Thoracic aorta (tissue), 2 donors: ENCODE measurements around the gene EPHB2. TPM values are rescaled to one million over a fixed set of nuclear protein-coding genes. Genes with fewer than 3 reads are reported as not detected.

Source experiments
- ATAC-seq: fragments of 150-250 bp; one replicate; pipeline ENCODE4 v1.8.0; 2017; ENCODE audit warnings: low read depth; ENCODE audit not compliant: insufficient number of reproducible peaks, low FRiP score
- DNase-seq: peaks from one replicate; pipeline ENCODE4 v3.0.0-alpha.2; 2020; ENCODE audit warnings: low spot score
- H3K27ac ChIP-seq, 2 donors: fragments of 200-600 bp; sonication (generic); 1 replicate in 1 of 2; 2 replicates in 1 of 2; pipeline ENCODE4 v1.5.1; 2016; ENCODE audit warnings: mild to moderate bottlenecking in 2 of 2, moderate library complexity in 2 of 2
- H3K27me3 ChIP-seq: fragments of 200-600 bp; sonication (generic); replicated peaks from 2 replicates; pipeline ENCODE4 v1.6.0; 2016; ENCODE audit warnings: mild to moderate bottlenecking; ENCODE audit not compliant: insufficient read depth
- H3K36me3 ChIP-seq: fragments of 200-600 bp; sonication (generic); one replicate; pipeline ENCODE4 v1.5.1; 2016
- H3K4me1 ChIP-seq, 2 donors: fragments of 200-600 bp; sonication (generic); 1 replicate in 1 of 2; 2 replicates in 1 of 2; pipeline versions ENCODE4 v1.5.1 to v1.6.0; 2016; ENCODE audit warnings: low read depth in 2 of 2, mild to moderate bottlenecking in 1 of 2; ENCODE audit not compliant: control insufficient read depth in 1 of 2
- H3K4me3 ChIP-seq: fragments of 200-600 bp; sonication (generic); 2 replicates; pipeline ENCODE4 v1.5.1; 2016; ENCODE audit warnings: mild to moderate bottlenecking
- H3K9me3 ChIP-seq: fragments of 200-600 bp; sonication (generic); 2 replicates; pipeline ENCODE4 v1.5.1; 2016
- total RNA-seq, 2 donors: library from RNA; depleted of rRNA; stranded (reverse); fragments of >200 nt; gene quantifications; one replicate each; pipeline versions ENCODE4 v1.1.0 to v1.2.3, GENCODE V29; 2016
- TF ChIP-seq, protein P1 (sequence below): fragments of 200-600 bp; sonication (generic); IDR thresholded peaks from one replicate; pipeline ENCODE4 v1.5.1; 2019; ENCODE audit warnings: antibody characterized with exemption

The EPHB2 gene
- total RNA-seq, 2 donors from 2014 or later: 9.3 to 10.0 TPM

GRCh38 chr1:22903113-22903512, 192.5 kb downstream of the EPHB2 start:
- no peak for DNase-seq
- H3K27me3 ChIP-seq: no peaks in the 10 kb centered on the region
- H3K36me3 ChIP-seq: no peaks in the 10 kb centered on the region
- H3K4me3 ChIP-seq: no peak overlapping the region
- TF ChIP-seq, protein P1, sequence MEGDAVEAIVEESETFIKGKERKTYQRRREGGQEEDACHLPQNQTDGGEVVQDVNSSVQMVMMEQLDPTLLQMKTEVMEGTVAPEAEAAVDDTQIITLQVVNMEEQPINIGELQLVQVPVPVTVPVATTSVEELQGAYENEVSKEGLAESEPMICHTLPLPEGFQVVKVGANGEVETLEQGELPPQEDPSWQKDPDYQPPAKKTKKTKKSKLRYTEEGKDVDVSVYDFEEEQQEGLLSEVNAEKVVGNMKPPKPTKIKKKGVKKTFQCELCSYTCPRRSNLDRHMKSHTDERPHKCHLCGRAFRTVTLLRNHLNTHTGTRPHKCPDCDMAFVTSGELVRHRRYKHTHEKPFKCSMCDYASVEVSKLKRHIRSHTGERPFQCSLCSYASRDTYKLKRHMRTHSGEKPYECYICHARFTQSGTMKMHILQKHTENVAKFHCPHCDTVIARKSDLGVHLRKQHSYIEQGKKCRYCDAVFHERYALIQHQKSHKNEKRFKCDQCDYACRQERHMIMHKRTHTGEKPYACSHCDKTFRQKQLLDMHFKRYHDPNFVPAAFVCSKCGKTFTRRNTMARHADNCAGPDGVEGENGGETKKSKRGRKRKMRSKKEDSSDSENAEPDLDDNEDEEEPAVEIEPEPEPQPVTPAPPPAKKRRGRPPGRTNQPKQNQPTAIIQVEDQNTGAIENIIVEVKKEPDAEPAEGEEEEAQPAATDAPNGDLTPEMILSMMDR: no peak
- H3K27ac ChIP-seq: no peak overlapping the region
- no peak for ATAC-seq
- H3K9me3 ChIP-seq: no peaks in the 10 kb centered on the region
- no peaks in the 10 kb centered on the region for H3K4me1 ChIP-seq

DNA sequence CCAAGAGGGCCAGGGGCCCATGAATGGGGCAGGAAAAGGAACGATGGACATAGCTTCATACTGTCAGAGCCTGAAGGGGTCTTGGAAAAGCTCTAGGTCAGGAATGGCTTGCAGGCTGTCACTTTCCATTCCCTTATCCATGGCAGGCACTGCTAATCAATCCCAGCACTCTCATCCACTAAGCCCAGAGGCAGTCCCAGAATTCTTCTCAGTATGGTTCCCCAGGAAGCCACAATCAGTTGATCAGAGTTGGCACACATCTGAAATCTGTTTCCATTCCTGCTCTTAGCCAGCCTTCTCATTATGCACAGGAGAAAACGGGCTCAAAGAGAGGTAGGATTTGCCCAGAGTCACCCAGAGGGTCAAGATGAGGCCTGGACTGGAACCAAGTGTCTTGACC, 196.3 kb downstream of the EPHB2 start:
- Histone ChIP-seq H3K36me3 (no peaks in the 10 kb centered on the region), H3K27me3 (no peaks in the 10 kb centered on the region), H3K27ac (no peak overlapping the region), H3K4me3 (no peak overlapping the region), H3K9me3 (no peaks in the 10 kb centered on the region), H3K4me1 (no peaks in the 10 kb centered on the region)
- DNase-seq: no peak
- TF ChIP-seq, protein P1: no peak
- ATAC-seq: no peak

DNA sequence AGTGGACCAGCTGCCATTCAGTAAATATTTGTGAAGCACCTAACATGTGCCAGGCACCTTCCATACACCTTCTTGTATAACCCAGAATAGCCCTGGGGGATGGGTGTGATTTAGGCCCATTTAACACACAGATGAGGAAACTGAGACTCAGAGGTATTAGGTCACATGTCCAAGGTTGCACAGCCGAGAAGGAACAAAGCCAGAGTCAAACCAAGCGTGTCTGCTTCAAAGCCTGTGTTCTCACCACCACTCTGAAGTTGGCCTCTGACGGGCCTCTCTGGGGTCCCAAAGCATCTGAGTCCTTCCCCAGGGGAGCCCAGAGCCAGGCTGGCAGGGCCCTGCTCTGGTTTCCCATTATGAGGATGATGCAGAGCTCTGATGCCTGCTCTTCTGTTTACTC, 196.9 kb downstream of the EPHB2 start:
- no peak for DNase-seq
- H3K27me3 ChIP-seq: no peaks in the 10 kb centered on the region
- H3K27ac ChIP-seq: no peak overlapping the region
- no peak overlapping the region for H3K4me3 ChIP-seq
- H3K4me1 ChIP-seq: no peaks in the 10 kb centered on the region
- ATAC-seq: no peak
- H3K9me3 ChIP-seq: no peaks in the 10 kb centered on the region
- TF ChIP-seq, protein P1: no peak
- no peaks in the 10 kb centered on the region for H3K36me3 ChIP-seq

DNA sequence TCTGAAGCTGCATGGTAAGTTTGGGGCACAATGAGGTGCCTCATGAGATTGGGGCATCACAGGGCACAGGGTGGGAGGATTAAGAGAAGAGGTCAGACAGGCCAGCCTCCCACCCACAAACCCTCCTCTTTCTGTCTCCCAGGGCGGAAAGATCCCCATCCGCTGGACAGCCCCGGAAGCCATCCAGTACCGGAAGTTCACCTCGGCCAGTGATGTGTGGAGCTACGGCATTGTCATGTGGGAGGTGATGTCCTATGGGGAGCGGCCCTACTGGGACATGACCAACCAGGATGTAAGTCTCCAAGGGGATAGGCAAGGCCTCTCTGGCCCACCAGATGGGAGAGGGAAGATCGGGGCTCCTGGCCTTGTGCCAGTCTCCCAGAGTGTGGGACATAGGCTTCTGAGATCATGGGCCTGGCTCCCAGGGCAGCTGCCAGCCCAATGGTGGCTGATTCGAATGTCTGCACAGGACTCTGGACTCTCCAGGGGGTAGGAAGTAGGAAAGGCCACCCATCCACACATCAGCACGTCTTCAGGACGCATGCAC, 198.3 kb downstream of the EPHB2 start:
- ATAC-seq (no peak), DNase-seq (no peak)
- peaks cover 0 to 6% of the 10 kb centered on the region in 2 donors for H3K4me1 ChIP-seq
- no peak overlapping the region for H3K27ac ChIP-seq
- H3K9me3 ChIP-seq: no peaks in the 10 kb centered on the region
- TF ChIP-seq, protein P1: no peak
- no peaks in the 10 kb centered on the region for H3K36me3 ChIP-seq
- no peak overlapping the region for H3K4me3 ChIP-seq
- H3K27me3 ChIP-seq: no peaks in the 10 kb centered on the region

DNA sequence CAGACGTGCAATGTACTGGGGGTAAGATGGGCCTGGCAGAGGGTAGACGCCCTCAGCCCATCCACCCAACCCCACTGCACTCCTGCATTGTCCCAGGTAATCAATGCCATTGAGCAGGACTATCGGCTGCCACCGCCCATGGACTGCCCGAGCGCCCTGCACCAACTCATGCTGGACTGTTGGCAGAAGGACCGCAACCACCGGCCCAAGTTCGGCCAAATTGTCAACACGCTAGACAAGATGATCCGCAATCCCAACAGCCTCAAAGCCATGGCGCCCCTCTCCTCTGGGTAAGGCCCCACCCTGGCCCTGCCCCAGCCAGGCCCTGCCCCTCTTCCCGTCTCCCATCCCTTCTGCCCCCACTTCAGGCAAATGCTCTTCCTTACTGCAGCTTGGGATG, 199.6 kb downstream of the EPHB2 start:
- Histone ChIP-seq H3K4me3 (no peak overlapping the region), H3K27ac (no peak overlapping the region), H3K9me3 (no peaks in the 10 kb centered on the region), H3K27me3 (no peaks in the 10 kb centered on the region), H3K4me1 (peaks cover 0 to 8% of the 10 kb centered on the region in 2 donors), H3K36me3 (no peaks in the 10 kb centered on the region)
- TF ChIP-seq, protein P1: no peak
- DNase-seq (no peak), ATAC-seq (no peak)
